Neuronal stem cell (in vitro differentiated cells): ENCODE measurements around the gene C16orf89.

Experiments
- DNase-seq: peaks from one replicate; pipeline ENCODE4 v3.0.0-alpha.2; 2013; ENCODE audit warnings: low spot score
- H2AFZ ChIP-seq: one replicate; pipeline ENCODE4 v1.6.1; 2013; ENCODE audit warnings: mild to moderate bottlenecking, low read length, inconsistent platforms
- H2AK5ac ChIP-seq: 2 replicates; pipeline ENCODE4 v1.6.1; 2013; ENCODE audit warnings: low read depth, mild to moderate bottlenecking, inconsistent platforms, low read length, moderate library complexity, mixed read lengths
- H2BK120ac ChIP-seq: 2 replicates; pipeline ENCODE4 v1.6.1; 2013; ENCODE audit warnings: low read depth, mild to moderate bottlenecking, inconsistent platforms, low read length, moderate library complexity, mixed read lengths
- H2BK12ac ChIP-seq: one replicate; pipeline ENCODE4 v1.6.1; 2013; ENCODE audit warnings: low read length, inconsistent platforms
- H2BK15ac ChIP-seq: 2 replicates; pipeline ENCODE4 v1.6.1; 2013; ENCODE audit warnings: mild to moderate bottlenecking, low read length, inconsistent platforms, mixed read lengths
- H2BK5ac ChIP-seq: one replicate; pipeline ENCODE4 v1.6.1; 2013; ENCODE audit warnings: inconsistent platforms, mild to moderate bottlenecking, low read length, moderate library complexity
- H3K14ac ChIP-seq: one replicate; pipeline ENCODE4 v1.6.1; 2013; ENCODE audit warnings: low read length, inconsistent platforms
- H3K18ac ChIP-seq: 2 replicates; pipeline ENCODE4 v1.6.1; 2013; ENCODE audit warnings: low read length, inconsistent platforms
- H3K23ac ChIP-seq: 2 replicates; pipeline ENCODE4 v1.6.1; 2013; ENCODE audit warnings: low read depth, mild to moderate bottlenecking, mixed read lengths, low read length, inconsistent platforms; ENCODE audit not compliant: poor library complexity
- H3K27ac ChIP-seq: replicated peaks from 3 replicates; pipeline ENCODE4 v1.5.1; 2013; ENCODE audit warnings: low read length, inconsistent platforms
- H3K27me3 ChIP-seq, 3 experiments: 2 replicates each; pipeline ENCODE4 v1.6.1; 2013; ENCODE audit warnings: low read length in 3 of 3, mild to moderate bottlenecking in 2 of 3, inconsistent platforms in 1 of 3, low read depth in 1 of 3, mixed read lengths in 1 of 3, moderate library complexity in 1 of 3; ENCODE audit not compliant: control insufficient read depth in 3 of 3, insufficient read depth in 3 of 3
- H3K36me3 ChIP-seq, 2 donors: replicated peaks in 1 of 2; 2 replicates each; pipeline ENCODE4 v1.6.1; 2013; ENCODE audit warnings: low read length in 2 of 2; ENCODE audit not compliant: control insufficient read depth in 2 of 2, insufficient read depth in 2 of 2
- H3K4ac ChIP-seq: 2 replicates; pipeline ENCODE4 v1.6.1; 2013; ENCODE audit warnings: inconsistent platforms, mild to moderate bottlenecking, low read length, moderate library complexity
- H3K4me1 ChIP-seq, 2 donors: 1 replicate in 1 of 2; 2 replicates in 1 of 2; pipeline ENCODE4 v1.6.1; 2013; ENCODE audit warnings: low read length in 2 of 2, low read depth in 1 of 2; ENCODE audit not compliant: control insufficient read depth in 2 of 2, insufficient read depth in 1 of 2
- H3K4me2 ChIP-seq: one replicate; pipeline ENCODE4 v1.6.1; 2013; ENCODE audit warnings: mild to moderate bottlenecking, low read length, inconsistent platforms; ENCODE audit not compliant: insufficient read depth, poor library complexity, severe bottlenecking
- H3K4me3 ChIP-seq, 2 donors: 2 replicates each; pipeline ENCODE4 v1.5.1; 2013; ENCODE audit warnings: low read length in 2 of 2, mild to moderate bottlenecking in 2 of 2, inconsistent platforms in 1 of 2, moderate library complexity in 1 of 2
- H3K79me1 ChIP-seq: one replicate; pipeline ENCODE4 v1.6.1; 2013; ENCODE audit warnings: low read depth, mild to moderate bottlenecking, inconsistent platforms, low read length, moderate library complexity
- H3K9ac ChIP-seq: one replicate; pipeline ENCODE4 v1.6.1; 2013; ENCODE audit warnings: mild to moderate bottlenecking, low read depth, low read length, inconsistent platforms; ENCODE audit not compliant: poor library complexity
- H3K9me3 ChIP-seq, 2 donors: replicated peaks in 1 of 2; 2 replicates each; pipeline versions ENCODE3 to v1.6.1; 2013; ENCODE audit warnings: low read length in 2 of 2, mild to moderate bottlenecking in 2 of 2, inconsistent platforms in 1 of 2, low read depth in 1 of 2, mixed read lengths in 1 of 2, moderate library complexity in 1 of 2; ENCODE audit not compliant: control insufficient read depth in 2 of 2, insufficient read depth in 1 of 2
- H4K8ac ChIP-seq: one replicate; pipeline ENCODE4 v1.6.1; 2013; ENCODE audit warnings: low read depth, mild to moderate bottlenecking, inconsistent platforms, low read length, moderate library complexity
- H4K91ac ChIP-seq: one replicate; pipeline ENCODE4 v1.6.1; 2013; ENCODE audit warnings: low read length, low read depth, mild to moderate bottlenecking, inconsistent platforms; ENCODE audit not compliant: poor library complexity
- WGBS, 2 donors: extraction: QIAGEN DNeasy Blood & Tissue Kit; methylation state at CpG; one replicate each; pipeline ENCODE4 v1.1.7; 2013; ENCODE audit warnings: missing lambda C conversion rate in 2 of 2, mixed read lengths in 1 of 2; ENCODE audit not compliant: insufficient read length in 2 of 2, insufficient replicate concordance in 1 of 2; ENCODE audit errors: extremely low coverage in 2 of 2; 5-methylcytosine and 5-hydroxymethylcytosine counted together

C16orf89 gene

DNA sequence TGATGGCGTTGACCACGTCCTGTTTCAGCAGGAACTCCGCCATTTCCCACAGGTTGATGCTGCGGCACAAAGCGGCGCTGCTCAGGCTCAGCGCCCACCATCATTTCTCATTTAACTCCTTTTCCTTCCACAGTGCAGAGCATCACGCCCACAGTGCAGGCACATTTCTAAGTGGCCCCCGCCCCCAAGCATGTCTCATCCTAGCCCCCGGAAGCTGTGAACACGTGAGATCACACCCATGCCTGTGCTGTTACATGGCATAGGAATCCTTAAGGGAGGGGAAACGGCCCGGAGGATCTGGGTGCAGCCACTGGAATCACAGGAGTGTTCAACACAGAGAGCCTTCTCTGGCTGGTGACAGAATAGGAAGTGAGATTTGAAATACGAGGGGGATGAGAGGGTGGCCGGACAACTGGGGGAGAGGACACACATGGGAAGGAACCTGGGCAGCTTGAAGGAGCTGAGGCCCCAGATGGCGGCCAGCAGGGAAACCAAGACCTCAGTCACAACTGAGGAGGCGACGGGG lies 36.7 kb downstream of the C16orf89 start:
- no peaks in the 10 kb centered on the region for H3K9me3 ChIP-seq
- H3K79me1 ChIP-seq, result peaks cover 7% of the 10 kb centered on the region
- no CpG with 5 or more reads among the region's 18 CpGs for WGBS, 2 donors
- H3K18ac ChIP-seq, result no peak overlapping the region
- no peak overlapping the region for H3K9ac ChIP-seq
- H2AK5ac ChIP-seq, result no peak overlapping the region
- no peak overlapping the region for H3K4me2 ChIP-seq
- H3K36me3 ChIP-seq, result no peaks in the 10 kb centered on the region
- peaks cover 0 to 5% of the 10 kb centered on the region in 2 donors for H3K4me1 ChIP-seq
- no peak overlapping the region for H4K91ac ChIP-seq
- H2BK12ac ChIP-seq, result no peak overlapping the region
- no peak overlapping the region for H2BK120ac ChIP-seq
- H3K14ac ChIP-seq, result no peak overlapping the region
- H4K8ac ChIP-seq, result no peak overlapping the region
- H3K27me3 ChIP-seq, result peaks cover 0 to 1% (median 0%) of the 10 kb centered on the region in 3 experiments
- H3K23ac ChIP-seq, result no peak overlapping the region
- H3K27ac ChIP-seq, result no peak overlapping the region
- no peak overlapping the region for H2BK5ac ChIP-seq
- no peak for DNase-seq
- H2AFZ ChIP-seq, result no peak overlapping the region
- no peak overlapping the region for H3K4me3 ChIP-seq
- H2BK15ac ChIP-seq, result no peak overlapping the region
- H3K4ac ChIP-seq, result no peak overlapping the region

DNA sequence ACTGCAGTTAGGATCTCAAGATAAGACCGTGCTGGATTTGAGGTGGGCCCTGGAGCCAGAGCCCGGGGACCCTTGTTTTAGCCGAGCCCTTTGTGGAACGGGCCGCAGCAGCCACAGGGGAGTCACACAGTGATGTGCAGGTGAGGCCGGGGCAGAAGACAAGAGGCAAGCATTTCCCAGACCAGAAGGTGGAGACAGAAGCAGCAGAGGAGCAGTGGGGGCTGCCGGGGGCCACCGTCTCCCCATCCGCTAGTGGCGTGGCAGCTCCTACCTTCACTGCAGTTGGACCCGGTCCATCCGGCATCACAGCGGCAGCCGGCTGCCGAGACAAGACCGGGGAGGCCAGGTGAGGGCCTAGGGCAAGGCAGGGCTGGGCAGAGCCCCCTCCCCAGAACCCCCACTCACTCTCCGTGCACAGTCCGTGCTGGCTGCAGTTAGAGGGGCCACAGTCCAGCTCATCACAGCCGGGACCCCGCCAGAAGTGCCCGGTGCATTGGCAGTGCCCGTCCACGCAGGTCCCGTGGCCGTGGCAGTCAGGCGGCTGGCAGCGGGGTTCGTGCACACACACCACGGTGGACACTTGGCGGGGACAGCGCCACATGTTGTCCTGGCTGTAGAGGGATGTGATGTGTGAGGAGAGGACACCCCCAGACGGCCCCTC lies 38.1 kb downstream of the C16orf89 start:
- Histone ChIP-seq H4K8ac (peak overlapping the region; percentile 31), H3K18ac (no peak overlapping the region), H2AFZ (no peak overlapping the region), H3K27ac (no peak overlapping the region), H3K36me3 (no peaks in the 10 kb centered on the region), H3K9me3 (no peaks in the 10 kb centered on the region), H2AK5ac (no peak overlapping the region), H4K91ac (no peak overlapping the region), H2BK5ac (no peak overlapping the region), H3K27me3 (peaks cover 0 to 1% (median 0%) of the 10 kb centered on the region in 3 experiments), H3K23ac (no peak overlapping the region), H2BK12ac (no peak overlapping the region), H2BK120ac (no peak overlapping the region), H3K4me3 (peak overlapping the region in 1 of 2 donors; percentile 42), H3K4ac (no peak overlapping the region), H3K4me1 (peaks cover 0 to under 1% of the 10 kb centered on the region in 2 donors), H3K4me2 (no peak overlapping the region), H3K9ac (no peak overlapping the region), H3K79me1 (peaks cover 4% of the 10 kb centered on the region), H3K14ac (no peak overlapping the region), H2BK15ac (no peak overlapping the region)
- no peak for DNase-seq
- no CpG with 5 or more reads among the region's 32 CpGs for WGBS, 2 donors

DNA sequence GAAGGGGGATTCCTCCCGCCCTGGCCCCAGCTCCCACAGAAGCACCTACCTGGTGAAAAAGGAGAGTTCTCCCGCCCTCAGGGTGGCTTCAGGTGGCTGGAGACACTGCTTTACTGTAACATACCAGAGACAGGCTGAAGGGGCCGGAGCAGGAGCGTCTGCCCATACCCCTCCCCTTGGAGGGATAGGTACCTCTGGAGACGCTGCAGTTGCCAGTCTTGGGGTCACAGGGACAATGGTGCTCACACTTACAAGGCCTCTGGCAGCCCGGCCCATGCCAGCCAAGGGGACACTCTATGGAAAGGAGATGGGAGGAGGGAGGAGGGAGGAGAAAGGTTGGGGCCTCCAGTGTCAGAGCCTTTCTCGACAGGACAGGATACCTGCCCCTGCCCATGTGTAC lies 38.7 kb downstream of the C16orf89 start:
- no peak overlapping the region for H3K14ac ChIP-seq
- H2BK12ac ChIP-seq, result no peak overlapping the region
- no peak overlapping the region for H3K23ac ChIP-seq
- no peak overlapping the region for H4K91ac ChIP-seq
- H2BK5ac ChIP-seq, result no peak overlapping the region
- WGBS, 2 donors, result no CpG with 5 or more reads among the region's 7 CpGs
- no peak for DNase-seq
- H3K4me3 ChIP-seq, result no peak overlapping the region
- peaks cover 4% of the 10 kb centered on the region for H3K79me1 ChIP-seq
- no peak overlapping the region for H3K27ac ChIP-seq
- H3K4ac ChIP-seq, result no peak overlapping the region
- no peak overlapping the region for H2BK120ac ChIP-seq
- H3K9ac ChIP-seq, result no peak overlapping the region
- H4K8ac ChIP-seq, result no peak overlapping the region
- no peak overlapping the region for H3K18ac ChIP-seq
- no peaks in the 10 kb centered on the region for H3K27me3 ChIP-seq
- H3K4me2 ChIP-seq, result no peak overlapping the region
- no peak overlapping the region for H2AFZ ChIP-seq
- no peaks in the 10 kb centered on the region for H3K9me3 ChIP-seq
- H3K4me1 ChIP-seq, result no peaks in the 10 kb centered on the region
- H2BK15ac ChIP-seq, result peak overlapping the region; percentile 46
- no peak overlapping the region for H2AK5ac ChIP-seq
- no peaks in the 10 kb centered on the region for H3K36me3 ChIP-seq

DNA sequence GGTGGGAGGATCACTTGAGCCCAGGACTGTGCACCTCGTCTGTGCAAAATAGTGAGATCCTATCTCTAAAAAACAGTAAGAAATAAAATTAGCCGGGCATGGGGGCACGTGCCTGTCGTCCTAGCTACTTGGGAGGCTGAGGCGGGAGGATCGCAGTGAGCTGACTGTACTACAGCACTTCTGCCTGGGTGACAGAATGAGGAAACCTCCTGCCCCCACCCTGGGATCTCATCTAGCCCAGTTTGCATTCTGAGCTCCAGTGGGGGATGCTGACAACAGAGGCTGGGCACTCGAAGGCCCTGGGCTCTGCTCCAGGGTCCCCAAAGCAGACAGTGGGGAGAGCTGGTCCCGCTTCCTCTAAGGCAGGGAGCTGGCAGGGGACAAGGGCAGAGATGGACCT lies 39.1 kb downstream of the C16orf89 start:
- no peak overlapping the region for H3K27ac ChIP-seq
- no CpG with 5 or more reads among the region's 8 CpGs for WGBS, 2 donors
- no peak overlapping the region for H3K14ac ChIP-seq
- no peak overlapping the region for H2BK5ac ChIP-seq
- H4K91ac ChIP-seq, result no peak overlapping the region
- peak overlapping the region; percentile 46 for H2BK15ac ChIP-seq
- no peak overlapping the region for H3K4me3 ChIP-seq
- no peaks in the 10 kb centered on the region for H3K4me1 ChIP-seq
- H4K8ac ChIP-seq, result no peak overlapping the region
- peak overlapping the region; percentile 24 for H2AK5ac ChIP-seq
- no peak overlapping the region for H3K4ac ChIP-seq
- no peak for DNase-seq
- no peak overlapping the region for H3K9ac ChIP-seq
- no peak overlapping the region for H2AFZ ChIP-seq
- no peak overlapping the region for H3K4me2 ChIP-seq
- H2BK120ac ChIP-seq, result no peak overlapping the region
- no peak overlapping the region for H2BK12ac ChIP-seq
- H3K36me3 ChIP-seq, result no peaks in the 10 kb centered on the region
- H3K27me3 ChIP-seq, result no peaks in the 10 kb centered on the region
- peaks cover 4% of the 10 kb centered on the region for H3K79me1 ChIP-seq
- H3K9me3 ChIP-seq, result no peaks in the 10 kb centered on the region
- no peak overlapping the region for H3K23ac ChIP-seq
- no peak overlapping the region for H3K18ac ChIP-seq
